NCI-H2227 (cell line): ENCODE measurements around the gene FERMT3.
A peak's percentile ranks its signal among the peaks of the same experiment; 100 is the strongest.

Experiments used
- DNase-seq: peaks from one replicate; lab custom pipeline; 2025; ENCODE audit not compliant: unreplicated experiment; lab: John Stamatoyannopoulos, UW

FERMT3 gene

GRCh38 chr11:64262271-64263002, 55.9 kb downstream of the FERMT3 start:
- no peak for DNase-seq

DNA sequence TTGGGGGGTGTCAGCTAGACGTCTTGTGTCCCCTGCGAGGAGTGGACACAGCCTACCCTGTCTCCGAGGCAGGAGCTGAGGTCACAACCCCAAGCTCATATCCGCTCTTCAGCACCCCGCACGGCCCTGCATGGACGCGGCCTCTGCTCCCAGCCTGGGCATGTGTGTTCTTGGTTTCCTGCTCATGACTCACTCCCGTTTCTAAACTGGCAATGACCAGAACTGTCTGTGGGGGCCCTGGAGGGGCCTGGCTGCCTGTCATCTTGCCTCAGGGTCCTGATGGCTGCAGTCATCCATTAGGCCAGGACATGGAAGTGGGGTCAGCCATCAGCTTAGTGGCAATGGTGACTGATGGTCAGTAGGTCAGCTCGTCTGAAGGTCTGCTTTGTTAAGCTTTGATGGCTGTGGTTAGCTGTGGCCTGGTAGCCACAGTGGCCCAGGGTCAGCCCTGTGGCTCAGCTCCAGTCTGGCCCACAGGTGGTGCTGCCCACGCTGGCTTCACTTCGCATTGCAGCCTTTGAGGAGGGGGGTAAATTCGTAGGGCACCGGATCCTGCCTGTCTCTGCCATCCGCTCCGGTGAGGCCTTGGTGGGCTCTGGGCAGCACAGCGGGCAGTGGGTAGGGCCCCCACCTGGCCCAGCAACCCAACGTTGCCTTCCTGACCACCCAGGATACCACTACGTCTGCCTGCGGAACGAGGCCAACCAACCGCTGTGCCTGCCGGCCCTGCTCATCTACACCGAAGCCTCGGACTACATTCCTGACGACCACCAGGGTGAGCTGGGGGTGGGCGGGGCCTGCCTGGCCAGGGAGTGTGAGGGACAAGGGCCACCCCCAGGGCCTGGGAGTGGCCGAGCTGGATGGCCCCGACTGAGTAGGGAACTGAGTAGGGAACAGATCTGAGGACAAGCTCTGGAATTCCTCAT, 56.8 kb downstream of the FERMT3 start:
- no peak for DNase-seq

GRCh38 chr11:64263947-64264317, 57.4 kb downstream of the FERMT3 start:
- DNase-seq: no peak

DNA sequence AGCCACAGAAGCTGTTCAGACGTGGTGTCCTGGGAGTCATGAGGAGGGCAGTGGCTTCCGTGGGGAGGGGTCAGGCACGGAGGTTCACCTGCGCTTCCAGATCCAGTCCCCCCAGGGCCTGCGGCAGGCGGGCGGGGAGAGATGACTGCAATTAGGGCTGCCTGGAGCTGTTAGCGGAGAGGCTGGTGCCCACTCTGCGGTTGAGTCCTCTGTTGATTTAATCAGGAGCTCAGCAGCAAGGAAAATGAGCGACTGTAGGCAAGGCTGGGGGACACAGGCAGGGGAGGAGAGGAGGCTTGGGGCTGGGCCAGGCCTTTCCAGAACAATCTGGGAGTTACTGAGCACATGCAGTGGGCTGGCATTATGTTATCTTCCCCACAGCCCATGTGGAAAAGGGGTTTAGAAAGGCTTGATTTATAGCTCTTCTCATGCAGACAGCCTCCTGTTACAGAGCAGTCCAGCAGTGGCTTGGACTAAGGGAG, 57.9 kb downstream of the FERMT3 start:
- DNase-seq: peak; percentile 62

DNA sequence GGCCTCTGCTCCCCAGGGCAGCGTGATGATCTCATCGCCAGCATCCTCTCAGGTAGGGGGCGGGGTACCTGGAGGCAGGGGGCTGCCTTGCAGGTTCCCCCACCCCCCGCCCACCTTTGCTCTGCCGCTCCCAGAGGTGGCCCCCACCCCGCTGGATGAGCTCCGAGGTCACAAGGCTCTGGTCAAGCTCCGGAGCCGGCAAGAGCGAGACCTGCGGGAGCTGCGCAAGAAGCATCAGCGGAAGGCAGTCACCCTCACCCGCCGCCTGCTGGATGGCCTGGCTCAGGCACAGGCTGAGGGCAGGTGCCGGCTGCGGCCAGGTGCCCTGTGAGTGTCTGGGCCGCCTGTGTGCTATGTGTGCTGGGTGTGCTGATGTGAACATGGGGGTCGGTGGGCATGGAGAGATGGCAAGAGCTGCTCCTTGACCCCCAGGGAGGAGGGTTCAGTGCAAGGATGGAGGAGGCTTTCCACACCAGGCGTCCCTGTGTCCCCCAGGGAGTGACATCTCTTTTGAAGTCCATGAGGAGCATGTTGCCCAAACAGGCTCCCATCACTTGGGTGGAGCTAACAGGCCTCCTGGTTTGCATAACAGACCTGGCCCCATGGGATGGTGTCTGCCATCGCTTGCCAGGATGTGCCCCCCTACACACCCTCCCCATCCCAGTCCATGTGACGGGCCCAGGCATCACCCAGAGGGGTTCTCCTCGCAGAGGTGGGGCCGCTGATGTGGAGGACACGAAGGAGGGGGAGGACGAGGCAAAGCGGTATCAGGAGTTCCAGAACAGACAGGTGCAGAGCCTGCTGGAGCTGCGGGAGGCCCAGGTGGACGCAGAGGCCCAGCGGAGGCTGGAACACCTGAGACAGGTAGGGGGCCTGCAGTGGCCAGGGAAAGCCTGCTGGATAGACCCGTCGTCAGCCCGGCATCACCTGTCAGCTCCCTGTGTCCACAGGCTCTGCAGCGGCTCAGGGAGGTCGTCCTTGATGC, 58.9 kb downstream of the FERMT3 start:
- no peak for DNase-seq

- DNase-seq: no peak
Measured at GRCh38 chr11:64266339-64266738, 59.8 kb downstream of the FERMT3 start.

GRCh38 chr11:64267207-64267945, 60.9 kb downstream of the FERMT3 start:
- DNase-seq: no peak

DNA sequence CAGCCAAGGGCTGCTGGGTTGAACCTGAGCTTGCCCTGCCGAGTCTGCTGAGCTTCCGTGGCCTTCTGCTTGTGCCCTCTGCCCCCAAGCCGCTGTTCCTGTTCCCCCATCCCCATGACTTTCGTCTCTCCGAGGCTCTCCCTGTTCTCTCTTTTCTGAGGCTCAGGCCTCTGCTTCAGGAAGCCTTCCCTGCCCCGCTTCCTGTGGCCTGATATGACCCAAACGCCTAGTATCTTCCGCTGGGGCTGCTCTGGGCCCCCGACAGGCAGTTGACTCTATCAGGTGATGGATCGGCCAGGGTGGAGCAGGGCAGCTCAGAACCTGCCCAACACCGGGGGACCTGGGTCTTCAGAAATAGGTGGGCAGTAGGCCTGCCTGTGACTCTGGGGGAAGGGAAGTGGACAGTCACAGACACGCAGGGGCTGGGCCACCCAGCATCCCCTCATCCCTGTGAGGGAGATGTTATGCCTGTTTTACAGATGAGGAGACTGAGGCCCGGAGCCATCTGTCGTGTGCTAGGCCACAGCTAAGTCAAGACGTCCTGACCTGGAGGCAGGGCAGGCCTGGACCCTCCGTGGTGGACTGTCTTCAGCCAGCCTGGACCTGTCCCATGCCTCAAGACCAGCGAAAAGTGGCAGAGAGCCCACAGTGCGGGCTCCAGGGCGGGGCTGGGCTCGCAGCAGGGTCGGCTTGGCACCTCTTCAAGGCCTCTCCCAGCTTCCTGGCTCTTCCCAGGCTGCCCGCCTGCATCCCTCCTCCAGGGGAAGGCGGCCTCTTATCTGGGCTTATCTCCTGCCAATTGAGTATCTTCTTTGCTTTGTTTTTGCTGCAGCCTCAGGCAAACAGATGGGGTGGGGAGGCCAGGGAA, 61.7 kb downstream of the FERMT3 start:
- peak; percentile 41 for DNase-seq

GRCh38 chr11:64268893-64269539, 62.5 kb downstream of the FERMT3 start:
- DNase-seq: peak; percentile 53

- DNase-seq: peak; percentile 99
Measured at GRCh38 chr11:64269540-64270220, 63.2 kb downstream of the FERMT3 start.
